Neural crest cell (in vitro differentiated cells): ENCODE measurements around the gene C18orf32. TPM values are rescaled to one million over a fixed set of nuclear protein-coding genes. Genes with fewer than 3 reads are reported as not detected.
"Not testable (repeated sequence)": the region's sequence is repeated elsewhere in the genome, so short reads cannot be mapped to it uniquely, and the experiment has no call there.

Experiments
- DNase-seq: peaks from one replicate; pipeline ENCODE4 v3.0.0; 2021; ENCODE audit warnings: low read depth, mixed read lengths, low spot score
- H3K27ac Mint-ChIP-seq: one replicate; pipeline ENCODE4 v1.8.0; 2021; ENCODE audit warnings: mild to moderate bottlenecking, mixed read lengths; ENCODE audit not compliant: unreplicated experiment
- H3K27me3 Mint-ChIP-seq: 2 replicates; pipeline ENCODE4 v1.8.0; 2021; ENCODE audit warnings: low read depth, mild to moderate bottlenecking, mixed read lengths
- H3K36me3 Mint-ChIP-seq: 2 replicates; pipeline ENCODE4 v1.8.0; 2021; ENCODE audit warnings: low read depth, mild to moderate bottlenecking, mixed read lengths
- H3K4me1 Mint-ChIP-seq: 2 replicates; pipeline ENCODE4 v1.8.0; 2021; ENCODE audit warnings: mixed read lengths
- H3K4me3 Mint-ChIP-seq: one replicate; pipeline ENCODE4 v1.8.0; 2021; ENCODE audit warnings: mild to moderate bottlenecking, mixed read lengths
- H3K9me3 Mint-ChIP-seq: 2 replicates; pipeline ENCODE4 v1.8.0; 2021; ENCODE audit warnings: mixed read lengths
- total RNA-seq: library from RNA; stranded (reverse); gene quantifications from 2 replicates; pipeline ENCODE4 v1.2.1, GENCODE V29; 2021
- TF ChIP-seq, protein P1 (sequence below): fragments of 200-600 bp; sonication (generic); conservative IDR thresholded peaks from 2 replicates; pipeline ENCODE4 v1.5.0; 2021; ENCODE audit warnings: antibody characterized with exemption, mild to moderate bottlenecking

The C18orf32 gene
- total RNA-seq, 1 donor from 2014 or later, result 32.0 TPM

- peaks cover 2% of the 10 kb centered on the region for H3K9me3 Mint-ChIP-seq
- DNase-seq, result no peak
- no peaks in the 10 kb centered on the region for H3K27me3 Mint-ChIP-seq
- TF ChIP-seq, protein P1, sequence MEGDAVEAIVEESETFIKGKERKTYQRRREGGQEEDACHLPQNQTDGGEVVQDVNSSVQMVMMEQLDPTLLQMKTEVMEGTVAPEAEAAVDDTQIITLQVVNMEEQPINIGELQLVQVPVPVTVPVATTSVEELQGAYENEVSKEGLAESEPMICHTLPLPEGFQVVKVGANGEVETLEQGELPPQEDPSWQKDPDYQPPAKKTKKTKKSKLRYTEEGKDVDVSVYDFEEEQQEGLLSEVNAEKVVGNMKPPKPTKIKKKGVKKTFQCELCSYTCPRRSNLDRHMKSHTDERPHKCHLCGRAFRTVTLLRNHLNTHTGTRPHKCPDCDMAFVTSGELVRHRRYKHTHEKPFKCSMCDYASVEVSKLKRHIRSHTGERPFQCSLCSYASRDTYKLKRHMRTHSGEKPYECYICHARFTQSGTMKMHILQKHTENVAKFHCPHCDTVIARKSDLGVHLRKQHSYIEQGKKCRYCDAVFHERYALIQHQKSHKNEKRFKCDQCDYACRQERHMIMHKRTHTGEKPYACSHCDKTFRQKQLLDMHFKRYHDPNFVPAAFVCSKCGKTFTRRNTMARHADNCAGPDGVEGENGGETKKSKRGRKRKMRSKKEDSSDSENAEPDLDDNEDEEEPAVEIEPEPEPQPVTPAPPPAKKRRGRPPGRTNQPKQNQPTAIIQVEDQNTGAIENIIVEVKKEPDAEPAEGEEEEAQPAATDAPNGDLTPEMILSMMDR, result no peak
- peak overlapping the region; percentile 83 for H3K4me3 Mint-ChIP-seq
- H3K36me3 Mint-ChIP-seq, result no peaks in the 10 kb centered on the region
- no peak overlapping the region for H3K27ac Mint-ChIP-seq
- peaks cover 27% of the 10 kb centered on the region for H3K4me1 Mint-ChIP-seq
Observed at GRCh38 chr18:49461602-49461977, 25.4 kb downstream of the C18orf32 start.

DNA sequence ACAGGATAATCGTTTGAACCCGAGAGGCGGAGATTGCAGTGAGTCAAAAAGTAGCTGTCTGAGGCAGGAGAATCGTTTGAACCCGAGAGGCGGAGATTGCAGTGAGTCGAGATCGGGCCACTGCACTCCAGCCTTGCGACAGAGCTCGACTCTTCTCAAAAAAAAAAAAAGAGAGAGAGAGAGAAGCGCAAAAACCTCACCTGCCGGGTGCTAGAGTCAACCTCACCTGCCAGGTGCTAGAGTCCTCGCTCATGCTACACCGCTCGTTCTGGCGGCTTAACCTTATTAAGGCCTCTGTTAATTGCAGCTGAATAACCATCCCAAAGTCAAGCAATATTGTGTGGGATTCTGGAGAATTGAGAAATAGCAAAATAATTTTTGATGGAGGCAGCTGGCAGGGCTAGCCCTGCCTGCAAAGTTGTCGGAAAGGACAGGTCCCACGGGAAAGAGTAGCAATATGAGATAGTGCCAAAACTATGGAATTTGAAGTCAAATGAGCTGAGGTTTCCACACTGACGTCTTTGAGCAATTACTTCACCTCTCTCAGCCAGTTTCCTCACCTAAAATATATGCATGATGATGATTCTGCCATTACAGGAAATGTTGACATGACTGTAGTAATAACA is 25.9 kb downstream of the C18orf32 start:
- Mint-ChIP-seq H3K27me3 (no peaks in the 10 kb centered on the region), H3K4me3 (peak overlapping the region; percentile 86), H3K9me3 (peaks cover 2% of the 10 kb centered on the region), H3K4me1 (peaks cover 27% of the 10 kb centered on the region), H3K27ac (peak overlapping the region; percentile 91), H3K36me3 (peaks cover under 1% of the 10 kb centered on the region)
- TF ChIP-seq, protein P1, result no peak
- no peak for DNase-seq

GRCh38 chr18:49459404-49460171 is 27.4 kb downstream of the C18orf32 start:
- H3K27ac Mint-ChIP-seq, result no peak overlapping the region
- DNase-seq, result no peak
- peaks cover 16% of the 10 kb centered on the region for H3K4me1 Mint-ChIP-seq
- peak overlapping the region; percentile 92 for H3K4me3 Mint-ChIP-seq
- TF ChIP-seq, protein P1, result no peak
- H3K9me3 Mint-ChIP-seq, result peaks cover 2% of the 10 kb centered on the region
- peaks cover 7% of the 10 kb centered on the region for H3K36me3 Mint-ChIP-seq
- H3K27me3 Mint-ChIP-seq, result no peaks in the 10 kb centered on the region

DNA sequence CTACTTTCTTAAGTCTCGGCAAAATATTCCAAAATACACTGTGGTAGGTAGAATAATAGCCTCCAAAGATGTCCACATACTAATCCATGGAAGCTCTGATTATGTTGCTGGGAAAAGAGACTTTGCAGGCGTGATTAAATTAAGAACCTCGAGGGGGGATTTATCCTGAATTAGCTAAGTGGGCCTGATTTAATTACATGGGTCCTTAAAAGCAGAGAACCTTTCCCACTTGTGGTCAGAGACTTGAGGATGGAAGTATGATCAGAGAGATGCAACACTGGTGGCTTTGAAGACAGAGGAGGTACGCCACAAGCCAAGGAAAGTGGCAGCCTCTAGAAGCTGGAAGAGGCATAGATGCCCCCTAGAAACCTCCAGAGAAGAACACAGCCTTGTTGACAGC is 29.4 kb downstream of the C18orf32 start:
- TF ChIP-seq, protein P1, result no peak
- Mint-ChIP-seq H3K9me3 (peaks cover 9% of the 10 kb centered on the region), H3K4me3 (peak overlapping the region; percentile 58), H3K27me3 (no peaks in the 10 kb centered on the region), H3K4me1 (peaks cover 16% of the 10 kb centered on the region), H3K36me3 (peaks cover 21% of the 10 kb centered on the region), H3K27ac (no peak overlapping the region)
- no peak for DNase-seq

GRCh38 chr18:49456794-49457193 is 30.2 kb downstream of the C18orf32 start:
- Mint-ChIP-seq H3K4me3 (no peak overlapping the region), H3K4me1 (peaks cover 16% of the 10 kb centered on the region), H3K9me3 (peaks cover 13% of the 10 kb centered on the region), H3K27ac (no peak overlapping the region), H3K27me3 (no peaks in the 10 kb centered on the region), H3K36me3 (peaks cover 27% of the 10 kb centered on the region)
- DNase-seq, result no peak
- TF ChIP-seq, protein P1, result no peak

DNA sequence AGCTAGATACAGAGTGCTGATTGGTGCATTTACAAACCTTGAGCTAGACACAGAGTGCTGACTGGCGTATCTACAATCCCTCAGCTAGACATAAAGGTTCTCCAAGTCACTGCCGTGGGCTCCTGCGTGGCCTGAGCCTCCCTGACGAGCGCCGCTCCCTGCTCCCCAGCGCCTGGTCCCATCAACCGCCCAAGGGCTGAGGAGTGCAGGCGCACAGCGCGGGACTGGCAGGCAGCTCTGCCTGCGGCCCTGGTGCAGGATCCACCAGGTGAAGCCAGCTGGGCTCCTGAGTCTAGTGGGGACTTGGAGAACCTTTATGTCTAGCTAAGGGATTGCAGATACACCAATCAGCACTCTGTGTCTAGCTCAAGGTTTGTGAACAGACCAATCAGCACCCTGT is 34.5 kb downstream of the C18orf32 start:
- not testable (repeated sequence) for H3K4me3 Mint-ChIP-seq, H3K27ac Mint-ChIP-seq, H3K27me3 Mint-ChIP-seq, DNase-seq, H3K4me1 Mint-ChIP-seq
- Mint-ChIP-seq H3K9me3 (peaks cover 20% of the 10 kb centered on the region), H3K36me3 (peaks cover 51% of the 10 kb centered on the region)
